ENCODE measurements around the gene HEPACAM.
"Not testable (repeated sequence)": the region's sequence is repeated elsewhere in the genome, so short reads cannot be mapped to it uniquely, and the experiment has no call there.

Gene HEPACAM

GRCh38 chr11:124935548-124936514 lies at the start of gene HEPACAM:
Gene HEPACAM, minus strand, starts transcription at chr11:124936047. Its CDS starts 41 bp downstream, at chr11:124936006.
- no peak for DNase-seq

- DNase-seq, result no peak
Measured at GRCh38 chr11:124984512-124984854, 48.6 kb upstream of the HEPACAM start.

GRCh38 chr11:124983674-124984511 lies 48.0 kb upstream of the HEPACAM start:
- DNase-seq, result no peak

- DNase-seq, result no peak
Measured at GRCh38 chr11:124982043-124982442, 46.2 kb upstream of the HEPACAM start.

- no peak for DNase-seq
Measured at GRCh38 chr11:124978316-124978715, 42.5 kb upstream of the HEPACAM start.

GRCh38 chr11:124977006-124977405 lies 41.2 kb upstream of the HEPACAM start:
- no peak for DNase-seq

GRCh38 chr11:124976531-124976930 lies 40.7 kb upstream of the HEPACAM start:
- no peak for DNase-seq

GRCh38 chr11:124971810-124972209 lies 36.0 kb upstream of the HEPACAM start:
- no peak for DNase-seq

- no peak for DNase-seq
Measured at GRCh38 chr11:124970925-124971324, 35.1 kb upstream of the HEPACAM start.

- not testable (repeated sequence) for DNase-seq
Measured at GRCh38 chr11:124968197-124968596, 32.4 kb upstream of the HEPACAM start.

GRCh38 chr11:124961972-124962609 lies 26.2 kb upstream of the HEPACAM start:
- peak; percentile 61 for DNase-seq

GRCh38 chr11:124955035-124955434 lies 19.2 kb upstream of the HEPACAM start:
- DNase-seq, result no peak

GRCh38 chr11:124954590-124954955 lies 18.7 kb upstream of the HEPACAM start:
- no peak for DNase-seq

- peak; percentile 99 for DNase-seq
Measured at GRCh38 chr11:124953753-124954589, 18.1 kb upstream of the HEPACAM start, which contains the start of gene CCDC15. Gene CCDC15, plus strand, starts transcription at chr11:124954202. Its CDS starts 531 bp downstream, at chr11:124954733.

GRCh38 chr11:124951341-124951740 lies 15.5 kb upstream of the HEPACAM start:
- DNase-seq, result no peak

GRCh38 chr11:124950601-124951330 lies 14.9 kb upstream of the HEPACAM start:
- no peak for DNase-seq

GRCh38 chr11:124946735-124947141 lies 10.9 kb upstream of the HEPACAM start:
- no peak for DNase-seq

GRCh38 chr11:124945826-124946225 lies 10.0 kb upstream of the HEPACAM start:
- no peak for DNase-seq

- no peak for DNase-seq
Measured at GRCh38 chr11:124944565-124944964, 8.7 kb upstream of the HEPACAM start.

GRCh38 chr11:124943741-124944140 lies 7.9 kb upstream of the HEPACAM start:
- DNase-seq, result no peak

- no peak for DNase-seq
Measured at GRCh38 chr11:124943254-124943616, 7.4 kb upstream of the HEPACAM start.
